NB4 (cell line): ENCODE measurements around the gene TARBP1.

Experiments used
- MYC ChIP-seq: IDR thresholded peaks from 2 replicates; pipeline ENCODE4 v1.6.1; 2011; ENCODE audit warnings: low read depth, low read length
- POLR2A ChIP-seq: IDR thresholded peaks from 2 replicates; pipeline ENCODE4 v1.6.1; 2011; ENCODE audit warnings: mild to moderate bottlenecking; ENCODE audit not compliant: insufficient read length; ENCODE audit errors: extremely low read depth
- TF ChIP-seq, protein P1 (sequence below): IDR thresholded peaks from one replicate; pipeline ENCODE4 v1.5.1; 2012; ENCODE audit warnings: low read depth, low read length
- TF ChIP-seq, protein P2 (sequence below): IDR thresholded peaks from 2 replicates; pipeline ENCODE4 v1.6.1; 2011; ENCODE audit warnings: low read depth, low read length

- TF ChIP-seq, protein P1, sequence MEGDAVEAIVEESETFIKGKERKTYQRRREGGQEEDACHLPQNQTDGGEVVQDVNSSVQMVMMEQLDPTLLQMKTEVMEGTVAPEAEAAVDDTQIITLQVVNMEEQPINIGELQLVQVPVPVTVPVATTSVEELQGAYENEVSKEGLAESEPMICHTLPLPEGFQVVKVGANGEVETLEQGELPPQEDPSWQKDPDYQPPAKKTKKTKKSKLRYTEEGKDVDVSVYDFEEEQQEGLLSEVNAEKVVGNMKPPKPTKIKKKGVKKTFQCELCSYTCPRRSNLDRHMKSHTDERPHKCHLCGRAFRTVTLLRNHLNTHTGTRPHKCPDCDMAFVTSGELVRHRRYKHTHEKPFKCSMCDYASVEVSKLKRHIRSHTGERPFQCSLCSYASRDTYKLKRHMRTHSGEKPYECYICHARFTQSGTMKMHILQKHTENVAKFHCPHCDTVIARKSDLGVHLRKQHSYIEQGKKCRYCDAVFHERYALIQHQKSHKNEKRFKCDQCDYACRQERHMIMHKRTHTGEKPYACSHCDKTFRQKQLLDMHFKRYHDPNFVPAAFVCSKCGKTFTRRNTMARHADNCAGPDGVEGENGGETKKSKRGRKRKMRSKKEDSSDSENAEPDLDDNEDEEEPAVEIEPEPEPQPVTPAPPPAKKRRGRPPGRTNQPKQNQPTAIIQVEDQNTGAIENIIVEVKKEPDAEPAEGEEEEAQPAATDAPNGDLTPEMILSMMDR, result no peak
- TF ChIP-seq POLR2A (no peak), MYC (no peak)
- TF ChIP-seq, protein P2, sequence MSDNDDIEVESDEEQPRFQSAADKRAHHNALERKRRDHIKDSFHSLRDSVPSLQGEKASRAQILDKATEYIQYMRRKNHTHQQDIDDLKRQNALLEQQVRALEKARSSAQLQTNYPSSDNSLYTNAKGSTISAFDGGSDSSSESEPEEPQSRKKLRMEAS, result no peak
Measured at GRCh38 chr1:234355782-234356510, 123.0 kb downstream of the TARBP1 start.
